ENCODE measurements around the gene EFNA3.
A peak's percentile ranks its signal among the peaks of the same experiment; 100 is the strongest.

Gene EFNA3

GRCh38 chr1:155135415-155136028 is 56.9 kb downstream of the EFNA3 start, which contains the start of gene SLC50A1:
TSS of gene SLC50A1 (plus strand) at chr1:155135852. CDS start at chr1:155135912, 60 bp downstream.
- DNase-seq, result peak; percentile 96

- no peak for DNase-seq
Measured at GRCh38 chr1:155136748-155137147, 58.1 kb downstream of the EFNA3 start.

Data from stimulated activated CD8-positive, alpha-beta memory T cell treated with anti-CD3 and anti-CD28 coated beads, Interleukin-4, amount 100 ng/mL, for 48 hours (primary cell).